Coronary artery (tissue), 2 donors: ENCODE data around the gene CAV3.

Experiments
- DNase-seq: peaks from one replicate; pipeline ENCODE4 v3.0.0-alpha.2; 2017; ENCODE audit warnings: low spot score
- H3K27ac ChIP-seq, 2 donors: fragments of 200-600 bp; sonication (generic); one replicate each; pipeline ENCODE4 v1.5.1; 2016 to 2019
- H3K4me3 ChIP-seq: fragments of 200-600 bp; sonication (generic); 2 replicates; pipeline ENCODE4 v1.5.1; 2016; ENCODE audit warnings: mild to moderate bottlenecking, moderate library complexity
- CTCF ChIP-seq: fragments of 200-600 bp; sonication (generic); IDR thresholded peaks from one replicate; pipeline ENCODE4 v1.5.1; 2019; ENCODE audit warnings: antibody characterized with exemption

CAV3 gene

GRCh38 chr3:8727605-8728512, 5.7 kb upstream of the CAV3 start:
- TF ChIP-seq CTCF = no peak
- H3K4me3 ChIP-seq = no peak overlapping the region
- no peak for DNase-seq
- no peak overlapping the region for H3K27ac ChIP-seq

GRCh38 chr3:8729479-8729878, 4.1 kb upstream of the CAV3 start:
- Histone ChIP-seq H3K27ac (no peak overlapping the region), H3K4me3 (no peak overlapping the region)
- no peak for DNase-seq
- TF ChIP-seq CTCF = no peak

- no peak for DNase-seq
- no peak overlapping the region for H3K4me3 ChIP-seq
- no peak for TF ChIP-seq CTCF
- no peak overlapping the region for H3K27ac ChIP-seq
These were observed 2.9 kb upstream of the CAV3 start for GRCh38 chr3:8730656-8731055.

- DNase-seq = peak; percentile 24
- no peak overlapping the region for H3K4me3 ChIP-seq
- no peak overlapping the region for H3K27ac ChIP-seq
- no peak for TF ChIP-seq CTCF
These were observed 1.2 kb upstream of the CAV3 start for GRCh38 chr3:8732413-8732812.

- Histone ChIP-seq H3K4me3 (peak overlapping the region; percentile 38), H3K27ac (peak overlapping the region; percentile 51 to 65)
- no peak for TF ChIP-seq CTCF
- no peak for DNase-seq
These were observed 706 bp downstream of the CAV3 start for GRCh38 chr3:8734137-8734878.

GRCh38 chr3:8734908-8735307, 1.3 kb downstream of the CAV3 start:
- DNase-seq = no peak
- Histone ChIP-seq H3K4me3 (no peak overlapping the region), H3K27ac (no peak overlapping the region)
- TF ChIP-seq CTCF = no peak

GRCh38 chr3:8736436-8736835, 2.8 kb downstream of the CAV3 start:
- no peak for DNase-seq
- TF ChIP-seq CTCF = no peak
- no peak overlapping the region for H3K4me3 ChIP-seq
- no peak overlapping the region for H3K27ac ChIP-seq
